SHP77 (cell line): ENCODE measurements around the gene ATAD2B.

Experiments used
- DNase-seq, 2 experiments: peaks; one replicate each; lab custom pipeline; 2025; lab: John Stamatoyannopoulos, UW

ATAD2B gene

DNA sequence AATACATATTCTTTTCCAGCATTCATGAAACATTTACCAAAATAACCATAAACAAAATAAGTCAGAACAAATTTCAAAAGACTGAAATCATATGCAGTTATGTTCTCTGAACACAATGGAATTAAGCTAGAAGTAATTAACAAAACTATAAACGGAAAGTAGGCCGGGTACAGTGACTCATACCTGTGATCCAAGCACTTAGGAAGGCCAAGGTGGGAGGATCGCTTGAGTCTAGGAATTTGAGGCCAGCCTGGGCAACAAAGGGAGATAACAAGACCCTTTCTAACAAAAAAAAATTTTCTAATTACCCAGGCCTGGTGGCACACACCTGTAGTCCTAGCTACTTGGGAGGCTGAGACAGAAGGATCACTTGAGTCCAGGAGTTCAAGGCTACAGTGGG is 14.9 kb downstream of the ATAD2B start:
- no peak for DNase-seq

- DNase-seq: no peak
These were observed 21.8 kb downstream of the ATAD2B start for GRCh38 chr2:23905155-23905554.

GRCh38 chr2:23904692-23905091 is 22.2 kb downstream of the ATAD2B start:
- no peak for DNase-seq

GRCh38 chr2:23904215-23904614 is 22.7 kb downstream of the ATAD2B start:
- no peak for DNase-seq

- no peak for DNase-seq
These were observed 23.9 kb downstream of the ATAD2B start for GRCh38 chr2:23903034-23903433.

DNA sequence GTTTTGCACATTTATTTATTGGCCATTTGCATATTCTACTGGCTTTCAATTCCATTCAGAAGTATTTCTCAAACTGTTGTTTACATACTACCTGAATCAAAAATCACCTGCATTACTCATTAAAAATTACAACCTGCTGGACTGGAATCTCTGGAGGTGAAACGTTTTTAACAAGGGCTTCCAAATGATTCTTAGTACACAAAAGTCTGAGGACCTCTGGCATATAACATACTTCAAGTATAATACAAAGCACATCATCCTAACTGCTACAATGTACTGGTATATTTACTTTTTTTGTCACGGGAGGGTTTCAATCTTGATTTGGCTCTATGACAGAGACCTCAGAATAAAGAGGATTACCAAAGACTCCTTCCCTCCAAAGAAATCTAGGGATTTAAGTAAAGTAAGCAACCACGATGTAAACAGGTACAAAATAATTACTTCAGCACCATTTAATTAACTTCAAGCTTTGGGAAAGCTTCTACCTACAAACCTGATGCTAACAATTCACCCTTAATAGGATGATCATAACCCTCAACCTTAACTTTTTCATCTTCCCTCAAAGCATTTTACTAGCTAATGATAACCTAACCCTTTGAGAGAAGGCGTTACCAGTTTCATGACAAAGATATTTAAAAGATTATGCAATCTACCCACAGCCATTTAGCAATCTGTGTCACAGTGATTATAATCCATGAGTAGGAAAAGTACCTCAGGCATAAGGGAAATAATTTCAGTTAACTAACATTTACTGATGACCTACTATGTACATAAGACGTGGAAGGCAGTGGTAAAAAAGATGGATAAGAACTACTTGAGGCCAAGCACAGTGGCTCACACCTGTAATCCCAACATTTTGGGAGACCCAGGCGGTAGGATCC is 24.7 kb downstream of the ATAD2B start:
- DNase-seq: no peak

DNA sequence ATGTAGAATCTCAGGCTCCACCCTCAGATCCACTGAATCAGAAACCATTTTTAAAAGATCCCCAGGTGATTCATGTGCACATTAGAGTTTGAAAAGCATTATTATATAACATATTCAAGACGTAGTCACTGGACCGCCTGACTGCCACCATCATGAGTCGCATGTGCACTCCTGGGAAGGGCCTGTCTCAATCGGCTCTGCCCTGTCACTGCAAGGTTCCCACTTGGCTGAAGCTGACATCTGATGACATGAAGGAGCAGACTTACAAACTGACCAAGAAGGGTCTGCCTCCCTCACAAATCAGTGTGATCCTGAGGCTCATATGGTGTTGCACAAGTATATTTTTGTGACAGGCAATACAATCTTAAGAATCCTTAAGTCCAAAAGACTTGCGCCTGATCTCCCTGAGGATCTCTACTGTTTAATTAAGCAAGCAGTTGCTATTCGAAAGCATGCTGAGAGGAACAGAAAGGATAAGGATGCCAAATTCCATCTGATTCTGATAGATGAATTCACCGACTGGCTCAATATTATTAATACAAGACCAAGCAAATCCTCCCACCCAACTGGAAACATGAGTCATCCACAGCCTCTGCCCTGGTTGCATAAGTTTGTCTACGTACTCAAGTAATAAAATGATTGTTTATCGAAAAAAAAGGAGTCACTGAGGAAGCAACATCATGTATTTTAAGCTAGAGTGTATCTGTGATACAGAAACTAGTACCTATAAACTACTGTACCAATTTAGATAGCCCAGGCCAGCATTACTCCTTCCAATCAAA is 26.2 kb downstream of the ATAD2B start:
- no peak for DNase-seq

DNA sequence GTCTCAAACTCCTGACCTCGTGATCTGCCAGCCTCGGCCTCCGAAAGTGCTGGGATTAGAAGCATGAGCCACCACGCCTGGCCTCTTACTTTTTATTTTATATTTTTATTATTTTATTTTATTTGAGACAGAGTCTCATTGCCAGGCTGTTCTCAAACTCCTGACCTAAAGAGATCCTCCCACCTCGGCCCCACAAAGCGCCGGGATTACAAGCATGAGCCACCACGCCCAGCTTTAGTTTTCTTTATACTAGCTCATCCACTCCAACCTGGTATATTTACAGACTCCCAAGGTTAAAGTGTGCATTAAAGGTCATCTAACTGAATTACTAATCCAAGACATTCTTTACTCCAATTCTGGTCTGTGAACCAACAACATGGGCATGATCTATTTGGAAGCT is 26.8 kb downstream of the ATAD2B start:
- DNase-seq: no peak

DNA sequence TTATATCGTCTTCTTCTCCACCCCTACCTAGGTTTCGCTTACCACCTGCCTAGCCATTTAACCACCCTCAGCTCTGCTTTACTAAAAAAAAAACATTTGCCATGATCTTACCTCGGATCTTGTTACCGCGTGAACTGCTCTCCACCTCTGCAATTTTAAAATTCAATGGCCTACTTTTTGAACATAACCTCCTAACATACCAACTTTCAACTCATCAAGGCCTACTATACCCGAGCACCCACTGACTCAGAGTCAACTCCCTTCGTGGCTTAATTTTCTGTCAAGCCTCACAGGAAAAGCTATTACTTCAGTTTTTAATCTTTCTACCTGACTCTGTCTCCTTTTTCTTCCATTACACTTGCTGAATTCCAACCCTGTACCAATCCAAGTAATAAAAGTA is 55.7 kb downstream of the ATAD2B start:
- DNase-seq: no peak

DNA sequence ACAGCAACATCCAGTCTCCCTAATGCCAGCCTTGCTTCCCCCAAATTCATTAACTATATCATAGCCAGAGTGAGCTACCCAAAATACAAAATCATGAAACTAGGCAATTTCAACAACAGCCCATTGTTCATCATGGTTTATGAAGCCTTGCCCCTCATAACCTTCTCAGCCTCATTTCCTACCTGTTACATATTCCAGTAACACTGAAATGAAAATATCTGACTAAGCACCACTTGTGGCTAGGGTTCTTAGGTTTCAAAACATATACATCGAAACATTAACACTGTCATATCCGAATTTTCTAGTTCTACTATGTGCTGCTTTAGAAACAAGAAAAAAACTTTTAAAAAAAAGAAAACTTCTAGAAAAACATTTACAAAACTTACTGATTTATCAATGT is 59.5 kb downstream of the ATAD2B start:
- no peak for DNase-seq

- DNase-seq: no peak
These were observed 64.1 kb downstream of the ATAD2B start for GRCh38 chr2:23862716-23863426.

DNA sequence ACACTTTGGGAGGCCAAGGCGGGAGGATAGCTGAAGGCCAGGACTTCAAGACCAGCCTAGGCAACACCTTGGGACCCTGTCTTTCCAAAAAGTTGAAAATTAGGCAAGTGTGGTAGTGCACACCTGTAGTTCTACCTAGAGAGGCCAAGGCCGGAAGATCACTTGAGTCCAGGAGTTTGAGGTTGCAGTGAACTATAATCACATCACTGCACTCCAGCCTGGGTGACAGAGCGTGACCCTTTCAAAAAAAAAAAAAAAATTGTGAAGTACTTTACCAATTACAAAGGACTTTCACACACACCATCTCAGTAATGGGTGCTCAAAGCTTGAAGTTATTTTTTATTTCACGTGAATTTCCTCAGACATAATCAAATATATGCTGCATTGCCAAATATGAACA is 65.0 kb downstream of the ATAD2B start:
- no peak for DNase-seq

- DNase-seq: no peak
These were observed 66.9 kb downstream of the ATAD2B start for GRCh38 chr2:23859983-23860382.

DNA sequence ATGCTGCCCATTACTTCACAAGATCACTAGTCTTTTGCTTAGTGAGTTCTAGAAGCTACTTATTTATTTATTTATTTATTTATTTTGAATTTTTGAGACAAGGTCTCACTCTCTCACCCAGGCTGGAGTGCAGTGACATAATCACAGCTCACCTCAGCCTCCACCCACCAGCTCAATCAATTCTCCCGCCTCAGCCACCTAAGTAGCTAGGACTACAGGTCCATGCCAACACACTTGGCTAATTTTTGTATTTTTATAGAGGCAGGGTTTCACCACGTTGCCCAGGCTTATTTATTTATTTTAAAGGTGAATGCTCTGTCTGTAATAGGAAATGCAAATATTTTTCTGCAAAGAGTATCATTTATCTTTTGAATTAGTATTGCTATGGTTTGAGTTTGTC is 67.7 kb downstream of the ATAD2B start:
- no peak for DNase-seq

DNA sequence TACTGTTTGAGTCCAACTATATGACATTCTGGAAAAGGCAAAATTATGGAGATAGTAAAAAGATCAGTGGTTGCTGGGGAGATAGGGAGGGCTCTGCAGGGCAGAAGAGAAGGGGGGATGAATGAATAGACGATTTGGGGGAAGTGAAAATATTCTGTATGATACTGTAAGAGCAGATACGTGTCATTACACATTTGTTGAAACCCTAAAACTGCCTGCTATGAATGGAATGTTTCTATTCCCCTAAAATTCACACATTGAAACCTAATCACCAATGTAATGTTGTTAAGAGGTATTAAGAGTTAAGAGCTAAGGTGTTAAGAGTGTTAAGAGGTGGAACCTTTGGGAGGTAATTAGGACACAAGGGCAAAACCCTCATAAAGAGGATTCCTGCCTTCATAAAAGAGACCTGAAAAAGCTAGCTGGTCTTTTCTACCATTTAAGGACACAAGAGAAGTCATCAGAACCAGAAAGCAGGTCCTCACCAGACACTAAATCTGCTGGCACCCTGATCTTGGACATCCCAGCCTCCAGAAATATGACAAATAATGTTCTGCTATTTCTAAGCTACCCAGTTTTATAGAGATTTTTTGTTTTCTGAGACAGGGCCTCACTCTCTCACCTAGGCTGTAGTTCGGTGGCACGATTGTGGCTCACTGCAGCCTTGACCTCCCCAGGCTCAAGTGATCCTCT is 76.2 kb downstream of the ATAD2B start:
- DNase-seq: no peak

- no peak for DNase-seq
These were observed 82.0 kb downstream of the ATAD2B start for GRCh38 chr2:23844905-23845304.

GRCh38 chr2:23843051-23843976 is 83.6 kb downstream of the ATAD2B start:
- DNase-seq: no peak

- DNase-seq: no peak
These were observed 86.9 kb downstream of the ATAD2B start for GRCh38 chr2:23839919-23840578.

- DNase-seq: no peak
These were observed 87.9 kb downstream of the ATAD2B start for GRCh38 chr2:23838996-23839395.

- no peak for DNase-seq
These were observed 88.3 kb downstream of the ATAD2B start for GRCh38 chr2:23838581-23838980.
